Heart left ventricle (tissue), 16 donors: ENCODE measurements around the gene RAB11FIP5. TPM values are rescaled to one million over a fixed set of nuclear protein-coding genes. Genes with fewer than 3 reads are reported as not detected.

Experiments used
- ATAC-seq, 4 donors: fragments of 200-7000 bp; cut with Tn5 transposase; one replicate each; pipeline ENCODE4 v1.9.1; 2020 to 2022; ENCODE audit warnings: moderate library complexity in 4 of 4, mild to moderate bottlenecking in 3 of 4, moderate number of reproducible peaks in 1 of 4
- DNase-seq, 5 donors: peaks; one replicate each; pipeline ENCODE4 v3.0.0-alpha.2; 2020
- H3K27ac ChIP-seq, 12 donors: fragments of 200-600 bp; sonication (generic) in 4 of 12; one replicate each; pipeline versions ENCODE4 v1.5.0 to v1.8.0; 2016 to 2022; ENCODE audit warnings: mild to moderate bottlenecking in 2 of 12
- H3K27me3 ChIP-seq, 9 donors: fragments of 200-600 bp; sonication (generic) in 2 of 9; one replicate each; pipeline versions ENCODE4 v1.5.1 to v1.8.0; 2016 to 2022; ENCODE audit warnings: mild to moderate bottlenecking in 3 of 9
- H3K36me3 ChIP-seq, 9 donors: fragments of 200-600 bp; sonication (generic) in 2 of 9; one replicate each; pipeline versions ENCODE4 v1.5.0 to v1.8.0; 2018 to 2022; ENCODE audit warnings: mild to moderate bottlenecking in 2 of 9
- H3K4me1 ChIP-seq, 12 donors: fragments of 200-600 bp; sonication (generic) in 4 of 12; one replicate each; pipeline versions ENCODE4 v1.5.0 to v1.8.0; 2016 to 2022; ENCODE audit warnings: mild to moderate bottlenecking in 3 of 12
- H3K4me3 ChIP-seq, 12 donors: fragments of 200-600 bp; sonication (generic) in 4 of 12; one replicate each; pipeline versions ENCODE4 v1.5.0 to v1.8.0; 2017 to 2022; ENCODE audit warnings: mild to moderate bottlenecking in 9 of 12, moderate library complexity in 4 of 12
- H3K9me3 ChIP-seq, 12 donors: fragments of 200-600 bp; sonication (generic) in 4 of 12; one replicate each; pipeline versions ENCODE4 v1.5.0 to v1.8.0; 2016 to 2022; ENCODE audit warnings: mild to moderate bottlenecking in 1 of 12
- CTCF ChIP-seq, 12 donors: fragments of 200-600 bp; sonication (generic) in 4 of 12; IDR thresholded peaks; one replicate each; pipeline versions ENCODE4 v1.5.0 to v1.8.0; 2018 to 2022; ENCODE audit warnings: antibody characterized with exemption in 12 of 12, mild to moderate bottlenecking in 5 of 12
- POLR2A ChIP-seq, 2 donors: fragments of 450-650 bp; IDR thresholded peaks; one replicate each; pipeline ENCODE4 v1.6.1; 2017; ENCODE audit warnings: antibody characterized with exemption in 2 of 2, mild to moderate bottlenecking in 2 of 2, moderate library complexity in 2 of 2
- WGBS, 4 donors: extraction: QIAGEN DNeasy Blood & Tissue Kit in 2 of 4; methylation state at CpG; one replicate each; pipeline versions ENCODE4 v1.1.5 to v1.1.7; 2013 to 2018; 5-methylcytosine and 5-hydroxymethylcytosine counted together
- intact Hi-C, 10 donors: fragments of 100-400 bp; cut with DNase I; formaldehyde crosslinking; loops; one replicate each; pipeline versions ENCODE4 v1.11.1 to v1.14.2; 2022
- polyA plus RNA-seq, 2 donors: library from polyadenylated mRNA; stranded (reverse); fragments of 200-250 nt; gene quantifications; one replicate each; pipeline ENCODE4 v1.2.3, GENCODE V29; 2013
- total RNA-seq, 9 donors: library from RNA; depleted of rRNA in 2 of 9; stranded (reverse); fragments of >200 nt in 2 of 9; fragmentation: NEBNext Ultra II Directional in 3 of 9; extraction: Animal tissue kit (Norgen Biotek cat#: 25700) in 3 of 9; gene quantifications; one replicate each; pipeline versions ENCODE4 v1.1.0 to v1.2.4, GENCODE V29; 2016 to 2023
- donor health status: ischemic (EF 13 %, LVEDD 7.1; RV severe dilation, severe dysfunction).
- donor health status: healthy with polysubstance abuse.
- donor health status: DM: no; HTN: yes; CAD: no.
- donor health status: DM: no; HTN: no; CAD: no.
- donor health status: ischemic (EF 25% LVEDD 6.9; RV normal size, moderate dysfunction).
- donor health status: ischemic (EF 25% LVEDD 5.7; RV mildly dilated, moderate dysfunction).
- donor health status: healthy.
- donor health status: DM: yes; HTN: yes; CAD: no.
- donor health status: ischemic (EF 35%, LVEDD 5.7; RV mildly dilated, moderate dysfunction).
- donor health status: nonischemic (EF 11% LVEDD 7.7; RV severe dilation, severe dysfunction).
- donor health status: DM: yes; HTN: yes; CAD: no.
- donor health status: PGD.
- donor health status: ischemic (EF 29% LVEDD 5.4; RV normal size, mild dysfunction).
- donor health status: nonischemic (EF 23%, LVEDD 6.1; RV moderate dilation, normal function).

Gene RAB11FIP5
- total and polyA plus RNA-seq, 11 donors, result 10.7 to 50.7 (median 24.8) TPM

- H3K4me3 ChIP-seq, result no peak overlapping the region
Observed at GRCh38 chr2:73114273-73114867, 1.6 kb upstream of the RAB11FIP5 start.

GRCh38 chr2:73112026-73112912 is 479 bp downstream of the RAB11FIP5 start:
- Histone ChIP-seq H3K9me3 (no peaks in the 10 kb centered on the region), H3K4me3 (peak overlapping the region; percentile 75 to 96 (median 88)), H3K4me1 (peaks cover 0 to 48% (median 31%) of the 10 kb centered on the region in 12 donors), H3K27me3 (peaks cover 0 to 7% (median 0%) of the 10 kb centered on the region in 9 donors), H3K36me3 (no peaks in the 10 kb centered on the region), H3K27ac (peak overlapping the region; percentile 15 to 90 (median 82))
- intact Hi-C loops, result loop anchor here in 1 of 10 donors (5.0 kb wide), 1 partner anchor 40 kb away; the partner anchor contains the start of gene SFXN5
- ATAC-seq, result peak in 3 of 4 donors; percentile 28 to 41 (median 36)
- peak in 2 of 5 donors; percentile 44 to 69 for DNase-seq
- TF ChIP-seq CTCF (IDR thresholded peaks at IDR 0.05) (no peak), POLR2A (IDR thresholded peaks at IDR 0.05) (peak in 1 of 2 donors; percentile 40)
- 2 to 4% (median 3%) methylated on average over 45 to 88 of the region's 88 CpGs for WGBS, 4 donors

More at GRCh38 chr2:73114273-73114867, 1.6 kb upstream of the RAB11FIP5 start:
- Histone ChIP-seq H3K27me3 (peaks cover 0 to 7% (median 0%) of the 10 kb centered on the region in 9 donors), H3K36me3 (no peaks in the 10 kb centered on the region), H3K9me3 (no peaks in the 10 kb centered on the region), H3K27ac (peak overlapping the region in 1 of 12 donors; percentile 90), H3K4me1 (peaks cover 0 to 35% (median 21%) of the 10 kb centered on the region in 12 donors)
- TF ChIP-seq POLR2A (IDR thresholded peaks at IDR 0.05), result no peak
- no peak for TF ChIP-seq CTCF (IDR thresholded peaks at IDR 0.05)
- DNase-seq (no peak), ATAC-seq (no peak)
- WGBS, 4 donors, result 82 to 91% (median 86%) methylated on average over 4 of the region's 4 CpGs
- intact Hi-C loops, result loop anchor here in 1 of 10 donors (5.0 kb wide), 1 partner anchor 42 kb away; the partner anchor contains the start of gene SFXN5

GRCh38 chr2:73111073-73112025 is 1.4 kb downstream of the RAB11FIP5 start:
- H3K9me3 ChIP-seq, result no peaks in the 10 kb centered on the region
- intact Hi-C loops, result loop anchor here in 1 of 10 donors (5.0 kb wide), 1 partner anchor 39 kb away; the partner anchor contains the start of gene SFXN5
- WGBS, 4 donors, result 18 to 31% (median 21%) methylated on average over 15 to 16 of the region's 16 CpGs
- DNase-seq, result peak in 4 of 5 donors; percentile 35 to 57 (median 45)
- peaks cover 0 to 7% (median 0%) of the 10 kb centered on the region in 9 donors for H3K27me3 ChIP-seq
- peaks cover 0 to 57% (median 39%) of the 10 kb centered on the region in 12 donors for H3K4me1 ChIP-seq
- H3K27ac ChIP-seq, result peak overlapping the region in 9 of 12 donors; percentile 73 to 90 (median 84)
- no peaks in the 10 kb centered on the region for H3K36me3 ChIP-seq
- H3K4me3 ChIP-seq, result peak overlapping the region; percentile 75 to 96 (median 88)
- TF ChIP-seq CTCF (IDR thresholded peaks at IDR 0.05) (no peak), POLR2A (IDR thresholded peaks at IDR 0.05) (no peak)
- peak; percentile 29 to 68 (median 46) for ATAC-seq
